ENCODE results near the gene TCF4. TPM values are rescaled to one million over a fixed set of nuclear protein-coding genes. Genes with fewer than 3 reads are reported as not detected.
"Not testable (repeated sequence)": the region's sequence is repeated elsewhere in the genome, so short reads cannot be mapped to it uniquely, and the experiment has no call there.

Gene TCF4
- total and polyA plus RNA-seq, 10 donors = 14.6 to 200 (median 153) TPM

DNA sequence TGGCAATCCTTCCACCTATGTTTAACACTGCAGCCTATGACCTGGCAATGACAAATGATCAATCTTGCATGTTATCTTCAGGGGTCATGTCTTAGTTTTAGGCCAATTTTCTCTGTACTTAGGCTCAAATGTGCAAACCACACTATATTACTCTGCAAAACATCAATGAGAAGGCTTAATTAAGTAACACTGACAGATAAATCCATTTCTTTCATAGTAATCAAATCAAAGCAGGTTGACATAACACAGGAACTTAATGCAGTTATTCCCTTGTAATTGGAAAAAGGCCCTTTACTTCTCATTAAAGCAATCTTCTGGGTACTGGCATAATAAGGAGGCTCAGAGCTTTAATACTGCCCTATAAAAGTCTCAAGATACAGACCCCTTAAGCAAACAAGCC lies 114.4 kb downstream of the TCF4 start:
- intact Hi-C loops (cut with DNase I; ENCODE audit: low total_unique reads) = loop anchor here (10.0 kb wide), 1 partner anchor 59 kb away; no protein-coding TSS in a partner anchor
- H3K36me3 ChIP-seq = no peaks in the 10 kb centered on the region
- H3K4me1 ChIP-seq = peaks cover 5 to 25% (median 14%) of the 10 kb centered on the region in 6 donors
- no peak overlapping the region for H3K27ac ChIP-seq
- no peak overlapping the region for H3K4me3 ChIP-seq
- no peak for DNase-seq
- TF ChIP-seq POLR2AphosphoS5 (IDR thresholded peaks at IDR 0.05) = no peak
- no peak for TF ChIP-seq POLR2A (IDR thresholded peaks at IDR 0.05)
- TF ChIP-seq, protein P1, sequence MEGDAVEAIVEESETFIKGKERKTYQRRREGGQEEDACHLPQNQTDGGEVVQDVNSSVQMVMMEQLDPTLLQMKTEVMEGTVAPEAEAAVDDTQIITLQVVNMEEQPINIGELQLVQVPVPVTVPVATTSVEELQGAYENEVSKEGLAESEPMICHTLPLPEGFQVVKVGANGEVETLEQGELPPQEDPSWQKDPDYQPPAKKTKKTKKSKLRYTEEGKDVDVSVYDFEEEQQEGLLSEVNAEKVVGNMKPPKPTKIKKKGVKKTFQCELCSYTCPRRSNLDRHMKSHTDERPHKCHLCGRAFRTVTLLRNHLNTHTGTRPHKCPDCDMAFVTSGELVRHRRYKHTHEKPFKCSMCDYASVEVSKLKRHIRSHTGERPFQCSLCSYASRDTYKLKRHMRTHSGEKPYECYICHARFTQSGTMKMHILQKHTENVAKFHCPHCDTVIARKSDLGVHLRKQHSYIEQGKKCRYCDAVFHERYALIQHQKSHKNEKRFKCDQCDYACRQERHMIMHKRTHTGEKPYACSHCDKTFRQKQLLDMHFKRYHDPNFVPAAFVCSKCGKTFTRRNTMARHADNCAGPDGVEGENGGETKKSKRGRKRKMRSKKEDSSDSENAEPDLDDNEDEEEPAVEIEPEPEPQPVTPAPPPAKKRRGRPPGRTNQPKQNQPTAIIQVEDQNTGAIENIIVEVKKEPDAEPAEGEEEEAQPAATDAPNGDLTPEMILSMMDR (IDR thresholded peaks at IDR 0.05 in 8 of 11, conservative IDR thresholded peaks at IDR 0.05 in 3 of 11) = no peak
- no peaks in the 10 kb centered on the region for H3K27me3 ChIP-seq (replicated peaks in 1 of 7)
- no peaks in the 10 kb centered on the region for H3K9me3 ChIP-seq

- Histone ChIP-seq H3K4me1 (peaks cover 5 to 20% (median 11%) of the 10 kb centered on the region in 6 donors), H3K36me3 (no peaks in the 10 kb centered on the region), H3K27me3 (replicated peaks in 1 of 7) (no peaks in the 10 kb centered on the region), H3K4me3 (no peak overlapping the region), H3K9me3 (no peaks in the 10 kb centered on the region), H3K27ac (no peak overlapping the region)
- intact Hi-C loops (cut with DNase I; ENCODE audit: low total_unique reads) = loop anchor here (10.0 kb wide), 1 partner anchor 58 kb away; no protein-coding TSS in a partner anchor
- DNase-seq = no peak
- TF ChIP-seq POLR2A (IDR thresholded peaks at IDR 0.05) (no peak), POLR2AphosphoS5 (IDR thresholded peaks at IDR 0.05) (no peak)
- TF ChIP-seq, protein P1 (IDR thresholded peaks at IDR 0.05 in 8 of 11, conservative IDR thresholded peaks at IDR 0.05 in 3 of 11) = no peak
- WGBS, 5 donors = 43 to 62% (median 56%) methylated on average over 2 of the region's 2 CpGs
Observed at GRCh38 chr18:55473058-55473457, 114.9 kb downstream of the TCF4 start.

DNA sequence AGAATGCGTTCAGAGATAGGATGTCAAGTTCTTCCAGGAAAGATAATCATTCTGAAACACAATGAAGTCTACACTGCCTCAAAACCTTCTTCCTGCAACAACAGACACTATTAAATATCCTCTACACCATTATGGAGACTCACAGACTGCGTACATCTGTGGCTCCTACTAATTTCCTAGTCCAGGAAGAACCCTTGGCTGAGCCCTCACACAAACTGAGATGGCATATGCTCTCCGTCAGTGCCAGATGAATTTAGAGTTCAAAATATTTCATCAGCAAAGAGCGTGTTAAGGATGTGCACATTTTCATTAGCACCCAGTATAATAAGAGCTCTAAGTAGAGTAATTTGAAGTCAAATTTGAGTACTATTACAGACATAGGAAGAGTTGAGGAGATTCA lies 117.2 kb downstream of the TCF4 start:
- H3K27me3 ChIP-seq (replicated peaks in 1 of 7) = no peaks in the 10 kb centered on the region
- no peak for TF ChIP-seq POLR2A (IDR thresholded peaks at IDR 0.05)
- TF ChIP-seq, protein P1 (IDR thresholded peaks at IDR 0.05 in 8 of 11, conservative IDR thresholded peaks at IDR 0.05 in 3 of 11) = no peak
- TF ChIP-seq POLR2AphosphoS5 (IDR thresholded peaks at IDR 0.05) = no peak
- no peaks in the 10 kb centered on the region for H3K9me3 ChIP-seq
- intact Hi-C loops (cut with DNase I; ENCODE audit: low total_unique reads) = loop anchor here (10.0 kb wide), 1 partner anchor 56 kb away; no protein-coding TSS in a partner anchor
- no peaks in the 10 kb centered on the region for H3K36me3 ChIP-seq
- peaks cover 0 to 3% (median under 1%) of the 10 kb centered on the region in 6 donors for H3K4me1 ChIP-seq
- no peak overlapping the region for H3K4me3 ChIP-seq
- no peak for DNase-seq
- 84 to 94% (median 91%) methylated on average over 4 of the region's 4 CpGs for WGBS, 5 donors
- no peak overlapping the region for H3K27ac ChIP-seq

GRCh38 chr18:55469134-55469533 lies 118.9 kb downstream of the TCF4 start:
- H3K27me3 ChIP-seq (replicated peaks in 1 of 7); H3K27ac ChIP-seq; H3K9me3 ChIP-seq; DNase-seq; H3K4me3 ChIP-seq; H3K36me3 ChIP-seq: not testable (repeated sequence)
- intact Hi-C loops (cut with DNase I; ENCODE audit: low total_unique reads) = loop anchor here (5.0 kb wide), 1 partner anchor 37 kb away; no protein-coding TSS in a partner anchor
- peaks cover 0 to 20% (median 12%) of the 10 kb centered on the region in 6 donors for H3K4me1 ChIP-seq
- 93 to 98% (median 97%) methylated on average over 8 of the region's 8 CpGs for WGBS, 5 donors

GRCh38 chr18:55466789-55467188 lies 121.2 kb downstream of the TCF4 start:
- 89 to 97% (median 89%) methylated on average over 4 of the region's 4 CpGs for WGBS, 5 donors
- no peak for DNase-seq
- H3K4me1 ChIP-seq = peaks cover 0 to 21% (median 12%) of the 10 kb centered on the region in 6 donors
- H3K27me3 ChIP-seq (replicated peaks in 1 of 7) = no peaks in the 10 kb centered on the region
- H3K27ac ChIP-seq = no peak overlapping the region
- no peak overlapping the region for H3K4me3 ChIP-seq
- no peak for TF ChIP-seq POLR2AphosphoS5 (IDR thresholded peaks at IDR 0.05)
- no peak for TF ChIP-seq POLR2A (IDR thresholded peaks at IDR 0.05)
- TF ChIP-seq, protein P1 (IDR thresholded peaks at IDR 0.05 in 8 of 11, conservative IDR thresholded peaks at IDR 0.05 in 3 of 11) = no peak
- H3K9me3 ChIP-seq = no peaks in the 10 kb centered on the region
- intact Hi-C loops (cut with DNase I; ENCODE audit: low total_unique reads) = loop anchor here (5.0 kb wide), 1 partner anchor 34 kb away; no protein-coding TSS in a partner anchor
- no peaks in the 10 kb centered on the region for H3K36me3 ChIP-seq

Data from spleen (tissue), 11 donors.